GM18868 (cell line): ENCODE measurements around the gene LYSMD3.

ENCODE experiments used
- ATAC-seq: cut with Tn5 transposase; IDR thresholded peaks from one replicate; pipeline ENCODE4 v1.9.1; 2021; ENCODE audit warnings: mild to moderate bottlenecking, moderate library complexity; ENCODE audit not compliant: unreplicated experiment

Gene LYSMD3

DNA sequence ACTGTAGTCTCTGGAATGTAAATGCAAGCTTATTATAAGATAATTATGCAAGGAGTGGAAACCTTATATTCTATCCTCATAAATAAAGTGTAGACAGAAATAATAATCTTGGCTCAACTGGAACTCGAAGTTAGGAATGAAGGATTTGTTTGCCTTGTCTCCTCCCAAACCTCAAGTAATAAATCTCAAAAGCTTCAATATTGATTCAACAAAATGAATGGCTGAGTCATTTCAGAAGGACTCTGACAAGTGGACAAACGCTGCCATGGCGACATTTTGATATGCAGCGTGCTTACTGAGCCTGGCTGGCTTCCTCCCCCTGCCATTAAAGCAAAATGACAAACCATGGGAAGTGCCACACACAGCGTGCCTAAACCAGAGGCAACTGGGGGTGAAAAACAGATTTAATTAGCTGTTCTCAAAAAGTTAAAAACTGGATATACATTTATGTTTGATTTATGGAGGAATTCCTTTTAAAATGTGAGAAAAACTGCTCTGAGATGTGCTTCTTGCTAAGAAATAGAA is 18.7 kb upstream of the LYSMD3 start:
- ATAC-seq, result no peak

DNA sequence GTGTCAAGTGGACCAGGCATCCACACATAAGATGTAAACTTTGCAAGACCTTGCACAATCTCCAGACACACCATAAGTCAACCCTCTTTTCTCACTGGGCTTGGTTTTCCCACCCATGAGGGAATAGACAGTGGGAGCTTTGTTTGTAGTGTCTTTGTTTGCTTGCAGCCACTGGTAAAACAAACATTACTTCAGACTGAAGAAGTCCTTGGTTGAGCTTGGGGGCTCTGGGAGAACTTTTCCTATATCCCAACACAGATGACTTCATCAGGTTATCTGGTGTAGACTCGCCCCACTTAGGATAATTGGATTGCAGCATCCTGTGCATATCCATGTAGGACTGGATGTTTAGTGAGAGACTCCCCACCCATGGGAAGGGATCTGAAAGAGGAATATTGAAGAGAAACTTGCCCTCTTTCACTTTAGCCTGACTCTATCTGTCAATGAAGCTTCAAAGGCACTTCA is 17.7 kb upstream of the LYSMD3 start:
- no peak for ATAC-seq

DNA sequence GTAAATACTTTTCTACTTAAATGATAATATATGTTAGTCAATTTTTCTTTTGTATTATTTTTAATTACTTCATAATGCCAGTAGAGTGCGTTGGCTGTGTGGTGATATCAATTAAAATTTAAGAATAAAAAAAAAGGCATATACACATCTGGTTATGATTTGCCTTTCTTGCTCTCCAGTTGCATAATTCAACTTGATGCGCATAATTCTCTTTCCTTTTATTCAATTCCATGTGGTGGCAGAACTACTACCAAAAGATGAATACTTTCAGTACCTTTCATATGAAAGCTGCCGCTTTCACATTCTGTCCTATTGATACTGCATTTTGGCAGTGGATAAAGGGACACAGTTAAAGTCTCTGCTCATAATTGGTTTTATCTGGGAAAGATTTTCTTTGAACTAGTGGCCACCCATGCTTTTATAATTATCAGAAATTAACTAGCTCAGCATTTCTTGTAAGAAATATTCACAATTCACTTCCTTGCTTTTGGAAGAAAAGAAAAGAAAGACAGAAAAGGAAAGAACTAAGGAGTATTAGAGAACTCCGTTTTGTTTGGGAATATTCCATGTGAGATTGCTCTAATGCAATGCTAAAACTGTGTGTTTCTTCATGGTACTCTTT is 16.9 kb upstream of the LYSMD3 start:
- no peak for ATAC-seq

DNA sequence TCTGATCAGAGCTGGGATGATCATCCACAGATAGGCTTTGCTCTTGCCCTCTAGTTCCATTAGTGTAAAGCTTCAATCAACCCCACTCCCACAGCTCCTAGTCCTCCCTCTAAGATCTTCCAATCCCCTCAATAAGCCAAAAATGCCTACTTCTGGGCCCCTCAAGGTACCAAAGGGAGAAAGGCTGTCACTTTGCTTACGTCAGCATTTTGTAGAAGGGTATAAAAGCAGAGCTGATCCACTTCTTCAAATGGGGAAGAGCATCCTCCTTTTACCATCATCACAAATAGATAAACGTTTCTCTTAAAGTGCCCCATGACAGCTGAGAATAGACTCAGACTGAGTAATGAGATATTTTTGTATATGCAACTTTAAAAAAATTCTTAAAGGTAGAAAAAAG is 16.1 kb upstream of the LYSMD3 start:
- ATAC-seq, result no peak

DNA sequence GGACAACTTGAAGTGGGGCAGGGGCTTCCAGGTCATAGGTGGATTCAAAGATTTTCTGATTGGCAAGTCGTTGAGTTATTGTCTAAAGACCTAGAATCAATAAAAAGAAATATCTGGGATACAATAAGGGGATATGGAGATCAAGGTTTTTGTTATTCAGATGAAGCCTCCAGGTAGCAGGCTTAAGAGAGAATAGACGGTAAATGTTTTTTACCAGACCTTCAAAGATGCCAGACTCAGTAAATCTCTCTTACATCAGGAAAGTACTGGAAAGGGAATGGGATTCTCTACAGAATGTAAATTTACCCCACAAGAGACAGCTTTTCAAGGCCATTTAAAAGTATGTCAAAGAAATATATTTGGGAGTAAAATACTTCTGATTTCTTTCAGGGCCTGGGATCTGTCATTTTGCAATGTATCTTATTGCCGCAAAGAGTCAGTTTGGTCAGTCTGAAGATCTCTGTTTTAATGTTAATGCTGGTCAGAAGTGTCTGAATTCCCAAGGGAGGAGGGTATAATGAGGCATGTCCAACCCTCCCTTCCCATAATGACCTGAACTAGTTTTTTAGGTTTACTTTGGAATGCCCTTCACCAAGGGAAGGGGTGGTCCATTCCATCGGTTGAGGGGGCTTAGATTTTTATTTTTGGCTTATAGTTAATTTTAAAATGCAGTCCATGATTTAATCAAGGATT is 13.6 kb upstream of the LYSMD3 start:
- ATAC-seq, result no peak

DNA sequence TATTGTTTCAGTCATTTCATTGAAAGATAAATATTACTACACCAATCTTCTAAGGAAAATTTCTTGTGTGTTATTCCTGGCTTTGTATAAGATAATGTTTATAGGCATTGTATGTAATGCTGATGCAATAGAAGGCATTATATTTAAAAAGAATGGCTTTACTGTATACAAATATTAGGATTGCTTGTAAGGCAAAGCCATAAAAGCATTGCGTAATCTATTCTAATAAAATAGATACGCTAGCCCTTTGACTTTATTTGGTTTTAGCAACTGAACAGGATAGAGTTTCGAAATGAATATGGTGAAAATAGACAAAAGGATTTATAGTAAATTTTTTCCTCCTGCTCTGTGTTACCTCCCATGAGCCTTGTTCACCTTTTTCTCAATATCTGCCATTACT is 5.5 kb upstream of the LYSMD3 start:
- ATAC-seq, result no peak

DNA sequence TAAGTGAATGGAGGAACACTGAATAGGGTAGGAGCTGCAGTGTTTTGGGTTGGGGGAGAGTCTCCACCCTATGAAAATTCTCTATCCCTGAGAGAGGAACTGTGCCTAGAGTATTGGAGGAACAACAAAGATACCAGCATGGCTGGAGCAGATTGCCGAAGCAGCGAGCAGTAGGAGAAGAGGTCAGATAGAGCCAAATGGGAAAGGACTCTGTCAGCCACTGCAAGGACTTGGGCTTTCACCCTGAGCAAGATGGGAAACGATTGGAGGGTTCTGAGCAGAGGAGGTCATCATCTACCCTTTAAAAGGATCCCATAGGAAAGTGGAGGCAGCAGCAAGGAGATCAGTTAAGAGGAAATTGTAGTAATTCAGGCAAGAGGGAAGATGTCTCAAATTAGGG is 4.4 kb upstream of the LYSMD3 start:
- ATAC-seq, result no peak

DNA sequence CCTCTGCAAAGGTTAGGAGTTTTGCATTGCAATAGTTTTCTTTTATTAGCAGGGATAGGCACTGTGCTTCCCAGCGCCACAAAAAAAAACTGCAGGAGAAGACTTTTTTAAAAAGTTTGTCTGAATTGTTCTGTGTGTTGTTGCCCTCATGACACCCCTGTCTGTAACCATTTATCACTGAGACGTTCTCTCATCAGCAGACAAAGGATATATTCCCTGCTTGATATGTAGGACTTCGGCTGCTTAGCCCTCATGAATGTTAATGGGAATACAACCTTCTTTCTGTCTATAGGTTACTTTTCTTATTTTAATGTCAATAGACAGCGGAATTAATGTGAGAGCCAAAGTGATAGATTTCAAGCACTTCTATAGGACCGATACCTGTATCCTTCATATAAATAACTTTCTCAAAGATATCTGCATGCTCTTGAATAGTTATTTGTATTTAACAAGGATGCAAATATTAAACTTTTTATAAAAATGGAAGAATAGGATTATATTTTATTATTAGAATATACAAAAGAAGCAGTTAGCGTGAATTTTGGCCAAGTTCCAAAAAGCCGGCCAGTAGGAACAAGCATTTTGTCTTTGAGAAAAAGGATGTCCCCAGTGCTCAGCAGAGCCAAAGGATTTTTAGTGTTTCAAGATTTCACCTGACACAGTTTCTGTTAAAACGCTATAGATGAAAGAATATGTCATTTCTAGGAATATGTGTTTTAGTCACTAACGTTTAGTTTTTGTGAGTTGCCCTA is 1.5 kb upstream of the LYSMD3 start:
- no peak for ATAC-seq

DNA sequence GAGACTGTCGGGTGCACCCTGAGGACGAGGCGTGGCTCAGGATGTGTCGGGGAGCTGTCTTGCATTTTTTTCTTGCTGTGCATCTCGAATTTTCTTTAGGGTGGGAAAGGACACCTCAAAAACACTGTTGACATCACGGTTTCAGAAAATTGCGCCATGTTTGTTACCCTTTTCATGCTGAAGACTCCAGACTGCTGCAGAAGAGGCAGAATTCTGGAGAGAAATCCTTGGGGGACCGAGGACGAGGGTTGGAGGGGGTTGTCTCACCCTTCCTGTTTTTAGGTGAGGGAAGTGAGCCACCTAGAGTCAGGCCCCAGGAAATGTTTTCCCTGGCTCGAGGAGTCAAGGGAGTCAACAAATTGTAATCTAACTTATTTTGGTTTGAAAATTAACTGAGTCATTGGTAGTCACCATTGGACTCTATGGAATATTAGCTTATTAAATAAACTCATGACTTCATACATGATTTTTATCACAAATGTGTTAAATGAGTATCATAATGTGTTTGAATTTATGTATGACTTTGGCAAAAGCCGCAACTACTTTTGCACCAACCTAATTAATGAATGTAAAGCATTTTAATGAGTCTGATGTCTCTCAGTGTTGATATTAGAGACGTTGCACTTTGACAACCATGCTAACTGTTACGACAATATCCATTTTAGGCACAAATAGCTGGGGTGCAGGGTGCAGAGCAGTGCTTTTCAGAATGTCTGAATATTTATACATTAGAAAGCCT is 724 bp upstream of the LYSMD3 start:
- ATAC-seq, result peak; percentile 46

DNA sequence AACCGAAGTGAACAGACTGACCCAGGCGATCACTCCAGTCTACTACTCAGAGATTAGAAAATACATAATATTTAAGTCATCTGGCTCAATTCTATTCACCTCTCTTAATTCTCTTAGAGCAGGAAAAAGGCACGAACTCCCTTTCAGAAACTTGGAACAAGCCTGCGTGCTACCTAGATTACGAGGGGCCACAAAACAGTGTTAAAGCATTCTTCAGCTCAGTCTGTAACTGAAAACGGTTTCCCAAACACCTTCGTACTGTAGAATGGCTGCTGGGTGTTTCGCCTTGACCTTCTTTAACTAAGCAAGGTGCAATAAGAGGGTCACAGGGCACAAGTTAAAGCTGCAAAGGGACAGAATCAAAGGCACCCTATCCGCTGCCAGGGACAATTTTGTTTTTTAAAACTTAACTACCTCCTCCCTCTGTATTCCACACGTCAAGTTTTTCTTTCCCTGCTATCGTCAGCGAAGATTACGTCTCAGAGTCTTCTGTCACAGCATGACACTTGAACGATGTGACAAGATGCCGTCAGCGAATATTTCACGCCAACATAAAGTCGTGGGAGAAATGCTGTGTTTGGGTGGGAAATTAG is 687 bp downstream of the LYSMD3 start:
- ATAC-seq, result no peak

DNA sequence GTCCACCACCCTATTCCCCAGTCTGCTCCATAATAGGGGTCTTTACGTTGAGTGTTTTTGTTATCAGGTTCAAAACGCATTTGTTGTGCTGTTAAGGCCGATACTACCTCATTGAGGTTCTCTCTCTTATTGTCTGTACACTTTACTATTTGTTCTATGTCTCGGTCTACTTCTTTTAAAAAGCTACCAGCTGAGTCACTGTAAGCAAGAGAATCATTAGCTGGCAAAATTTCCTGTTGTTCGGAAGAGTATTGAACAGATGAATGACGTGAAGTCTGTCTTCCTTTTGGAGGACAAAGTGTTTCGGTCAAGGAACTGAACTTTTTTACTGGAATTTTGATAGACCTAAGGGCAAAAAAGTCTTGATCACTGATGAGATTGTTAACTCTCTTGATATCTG is 10.3 kb downstream of the LYSMD3 start:
- ATAC-seq, result no peak

DNA sequence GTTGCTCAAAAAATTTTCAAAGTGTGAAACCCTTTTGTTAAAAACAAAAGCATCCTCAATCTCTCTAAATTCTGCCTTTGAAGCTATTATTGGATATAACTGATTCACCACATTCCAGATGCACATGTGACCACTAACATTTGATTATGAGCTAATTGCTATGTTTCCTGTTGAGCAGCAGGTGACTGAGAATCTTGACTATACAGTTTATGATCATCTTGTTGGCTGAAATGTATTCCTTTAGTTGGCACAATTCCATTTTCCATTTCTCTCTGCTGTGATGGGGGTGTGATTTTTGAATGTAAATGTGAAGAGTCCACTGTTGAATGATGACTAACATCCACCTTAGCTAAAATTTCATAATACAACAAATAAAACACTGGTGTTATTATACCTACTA is 10.7 kb downstream of the LYSMD3 start:
- ATAC-seq, result no peak

DNA sequence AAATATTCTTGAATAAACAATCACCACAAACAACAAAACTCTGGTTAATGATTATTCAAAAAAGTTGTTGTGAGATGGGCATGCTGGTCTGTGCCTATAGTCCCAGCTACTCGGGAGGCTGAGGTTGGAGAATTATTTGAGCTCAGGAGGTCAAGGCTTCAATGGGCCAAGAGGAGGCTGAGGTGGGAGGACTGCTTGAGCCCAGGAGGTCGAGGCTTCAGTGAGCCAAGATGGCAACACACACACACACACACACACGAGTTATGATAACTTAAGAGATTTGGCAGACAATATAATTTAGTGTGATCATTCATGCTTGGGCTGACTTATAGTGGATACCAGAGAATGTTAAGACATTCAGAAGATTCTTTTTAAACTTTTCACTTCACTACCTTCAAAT is 14.9 kb downstream of the LYSMD3 start:
- ATAC-seq, result no peak

DNA sequence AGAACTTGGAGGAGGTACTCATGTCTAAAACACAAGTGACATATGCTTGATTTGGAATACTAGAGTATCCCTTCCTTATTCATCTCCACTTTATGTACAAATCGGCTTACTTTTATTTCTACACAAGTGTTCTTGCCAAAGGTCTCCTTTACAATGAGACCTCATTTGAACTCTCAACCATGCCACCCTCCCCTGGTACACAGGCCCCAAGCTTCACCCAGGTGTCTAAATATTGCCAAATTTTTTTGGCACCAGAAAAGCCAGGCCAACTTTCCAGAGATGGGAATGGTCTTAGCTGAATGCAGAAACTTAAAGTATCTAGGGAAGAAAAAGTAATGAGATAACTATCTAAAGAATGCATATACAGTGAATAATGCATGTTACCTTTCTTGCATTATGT is 18.9 kb downstream of the LYSMD3 start:
- ATAC-seq, result no peak

DNA sequence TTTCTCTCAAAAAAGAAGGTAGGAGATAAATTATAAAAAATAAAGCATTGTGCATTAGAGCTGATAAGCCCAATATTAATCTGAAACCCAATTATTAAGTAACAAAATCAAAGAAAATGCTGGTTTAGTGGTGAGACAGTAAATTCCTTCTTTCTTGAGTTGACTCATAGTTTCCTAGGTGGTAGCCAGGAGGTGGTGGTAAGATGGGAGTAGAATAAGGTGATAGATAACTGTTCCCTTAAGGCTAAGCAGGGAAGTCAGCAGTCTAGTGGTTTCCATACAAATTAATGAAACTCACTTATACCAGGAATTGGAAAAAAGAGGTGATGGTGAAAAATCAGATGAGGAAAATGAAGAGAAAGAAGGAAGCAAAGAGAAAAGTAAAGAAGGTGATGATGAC is 23.2 kb downstream of the LYSMD3 start:
- ATAC-seq, result no peak

DNA sequence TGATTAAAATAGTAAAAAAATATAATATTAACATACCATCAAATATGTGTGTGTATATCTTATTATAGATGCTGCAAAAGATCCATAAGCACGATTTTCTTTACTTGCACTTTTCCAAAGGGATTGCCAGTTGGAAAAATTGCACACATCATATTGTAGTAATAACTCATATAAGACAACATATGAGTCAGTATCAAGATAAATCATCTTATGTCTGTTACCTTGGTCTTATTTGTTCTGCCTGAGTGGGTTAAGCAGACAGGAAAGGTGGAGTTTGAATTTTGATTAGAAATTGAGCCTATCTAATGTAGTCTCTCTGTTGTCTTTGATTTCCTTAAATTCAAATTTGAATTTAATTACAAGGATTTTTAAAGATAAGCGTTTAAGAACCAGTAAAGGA is 24.6 kb downstream of the LYSMD3 start:
- ATAC-seq, result no peak

DNA sequence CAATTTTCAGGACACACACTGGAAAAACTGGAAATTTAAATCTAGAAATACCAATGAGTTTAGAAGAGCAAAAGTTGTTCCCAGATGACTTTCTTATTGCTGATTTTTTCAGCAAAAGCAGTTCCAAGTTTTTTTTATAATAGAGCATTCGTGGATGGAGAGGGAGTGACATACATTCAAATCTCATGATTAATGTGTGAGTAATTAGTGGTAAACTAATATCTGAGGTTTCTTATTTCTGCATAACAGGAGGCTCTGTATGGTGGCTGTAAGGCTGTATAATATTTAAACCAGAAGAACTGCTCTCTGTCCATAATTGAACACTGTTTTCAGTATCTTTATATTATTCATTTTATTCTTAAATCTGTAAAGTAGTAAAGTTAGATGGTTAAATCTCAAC is 25.8 kb downstream of the LYSMD3 start:
- ATAC-seq, result no peak

DNA sequence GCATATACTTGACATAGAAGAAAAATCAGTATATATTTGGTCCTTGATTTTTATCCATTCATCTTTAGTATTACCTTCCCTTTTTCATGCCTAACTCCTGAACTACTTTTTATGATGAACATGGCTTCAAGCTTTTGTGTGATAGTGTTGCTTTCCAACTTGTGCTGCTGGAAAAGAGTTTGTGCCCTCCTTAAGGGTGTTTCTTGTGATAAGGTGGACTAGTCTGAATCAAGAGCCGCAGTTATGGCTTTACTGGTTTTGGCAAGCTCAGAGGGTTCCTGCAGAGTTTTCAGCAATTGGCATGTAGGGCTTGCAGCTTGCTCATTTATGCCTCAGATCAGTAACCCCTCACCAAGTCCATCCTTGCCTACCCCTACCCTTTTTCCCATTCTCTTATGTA is 34.2 kb downstream of the LYSMD3 start:
- no peak for ATAC-seq

DNA sequence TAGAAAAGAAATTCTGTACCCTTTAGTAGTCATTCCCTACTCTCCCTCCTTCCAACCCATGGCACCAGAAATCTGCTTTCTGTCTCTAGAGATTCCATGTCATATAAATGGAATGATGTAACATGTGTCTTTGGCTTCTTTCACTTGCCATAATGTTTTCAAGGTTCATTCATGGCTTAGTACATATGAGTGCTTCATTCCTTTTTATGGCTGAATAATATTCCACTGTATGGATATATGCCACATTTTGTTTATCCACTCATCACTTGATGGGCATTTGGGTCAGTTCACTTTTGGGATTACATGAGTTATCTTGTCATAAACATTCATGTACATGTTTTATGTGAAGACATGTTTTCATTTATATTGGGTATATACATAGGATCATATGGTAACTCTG is 35.3 kb downstream of the LYSMD3 start:
- no peak for ATAC-seq

DNA sequence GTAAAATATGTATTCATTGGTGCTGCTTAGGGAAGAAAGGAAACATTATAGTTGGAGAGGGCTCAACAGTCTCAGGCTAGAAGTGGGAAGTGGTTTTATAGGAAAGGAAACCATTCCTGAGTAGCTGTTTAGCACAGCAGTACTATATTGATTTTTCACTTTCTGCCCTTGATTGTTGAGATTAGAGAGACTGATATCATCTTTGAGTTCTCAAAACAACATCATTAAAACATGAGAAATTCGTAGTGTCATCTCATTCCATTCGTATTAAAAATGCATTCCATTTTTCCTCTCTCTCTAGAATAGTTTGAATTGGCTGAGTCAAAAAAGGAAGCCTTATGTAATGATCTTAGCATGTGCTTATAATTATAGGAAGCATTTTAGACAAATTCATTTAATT is 40.6 kb downstream of the LYSMD3 start:
- no peak for ATAC-seq

DNA sequence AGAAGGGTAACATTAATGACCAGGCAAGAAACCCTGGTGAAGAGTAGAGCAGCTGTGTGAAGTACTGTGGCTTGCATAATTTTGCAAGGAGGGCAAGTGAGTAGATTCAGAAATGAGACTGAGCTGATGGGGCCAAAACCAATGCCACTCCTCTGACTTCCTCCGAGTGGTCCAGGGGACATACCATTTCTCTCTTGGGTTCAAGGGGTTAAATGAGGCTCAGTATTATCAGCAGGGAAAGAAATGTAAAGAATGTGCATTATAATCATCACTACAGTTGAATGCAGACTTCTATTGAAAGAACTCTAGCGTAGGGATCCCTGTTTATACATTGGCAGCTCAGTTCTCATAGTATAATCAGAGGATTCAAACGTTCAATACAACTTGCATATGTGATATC is 44.8 kb downstream of the LYSMD3 start:
- ATAC-seq, result no peak
